GM19328 (cell line): ENCODE results near the gene DCAF6.

Source experiments
- ATAC-seq: cut with Tn5 transposase; IDR thresholded peaks from one replicate; pipeline ENCODE4 v1.9.1; 2021; ENCODE audit warnings: mild to moderate bottlenecking, moderate library complexity; ENCODE audit not compliant: unreplicated experiment

Gene DCAF6

GRCh38 chr1:168082008-168082876 lies 145.8 kb downstream of the DCAF6 start:
- ATAC-seq: peak; percentile 75

- ATAC-seq: no peak
Observed at GRCh38 chr1:168083456-168084325, 147.2 kb downstream of the DCAF6 start.

GRCh38 chr1:168084396-168085231 lies 148.1 kb downstream of the DCAF6 start:
- ATAC-seq: peak; percentile 55

DNA sequence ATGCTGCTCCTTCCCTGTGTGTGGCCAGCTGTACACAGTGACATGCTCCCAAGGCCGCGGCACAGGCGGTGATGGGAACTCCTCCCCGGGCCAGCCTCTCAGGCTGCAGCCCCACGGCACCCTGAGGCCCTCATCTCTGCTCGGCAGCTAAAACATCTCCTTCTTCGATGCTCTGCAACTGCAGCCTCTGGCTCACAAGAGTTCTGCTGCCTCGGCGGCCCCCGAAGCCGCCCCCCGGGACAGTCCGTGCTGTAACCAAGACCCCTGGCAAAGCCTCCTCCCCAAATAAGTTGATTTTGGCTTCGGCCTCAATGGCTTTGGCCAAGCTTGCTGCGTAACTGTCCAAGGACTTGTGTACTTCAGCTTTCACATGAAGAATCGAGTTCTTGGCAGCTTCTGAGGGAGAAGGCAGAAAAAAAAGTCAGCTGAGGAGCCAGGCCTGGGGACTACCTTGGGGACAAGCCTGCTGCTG lies 149.0 kb downstream of the DCAF6 start:
- no peak for ATAC-seq

- no peak for ATAC-seq
Observed at GRCh38 chr1:168086438-168086837, 150.0 kb downstream of the DCAF6 start.

GRCh38 chr1:168087696-168088095 lies 151.2 kb downstream of the DCAF6 start:
- no peak for ATAC-seq

- no peak for ATAC-seq
Observed at GRCh38 chr1:168088511-168089325, 152.2 kb downstream of the DCAF6 start.

DNA sequence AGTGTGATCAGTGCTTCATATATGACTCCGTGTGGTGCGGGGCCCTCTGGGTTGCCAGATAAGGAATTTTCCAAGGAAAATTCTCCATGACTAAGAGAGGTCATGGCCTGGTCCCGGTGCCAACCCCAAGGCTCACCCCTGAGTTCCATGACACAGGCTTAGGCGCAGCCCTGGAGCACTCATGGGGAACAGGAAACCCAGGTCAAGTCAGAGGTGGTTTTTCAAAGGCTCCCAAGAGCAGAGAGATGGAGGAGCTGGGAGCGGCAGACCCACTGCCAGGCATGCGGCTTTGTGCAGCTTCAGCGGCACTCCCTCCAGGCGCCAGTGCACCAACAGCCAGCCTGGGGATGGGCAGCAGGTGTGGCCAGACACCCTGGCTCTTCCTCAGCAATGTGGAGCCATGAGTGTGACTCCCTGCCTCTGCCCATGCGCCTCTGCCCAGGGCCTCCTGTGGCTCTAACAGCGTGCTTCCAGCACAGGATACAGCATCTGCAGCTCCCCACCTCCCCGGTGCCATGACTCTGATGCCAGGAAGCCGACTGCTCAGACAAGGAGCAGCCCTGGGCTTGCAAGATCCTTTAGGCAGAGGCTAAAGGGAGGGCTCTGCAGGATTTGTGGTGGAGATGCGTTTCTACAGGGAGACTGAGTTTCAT lies 153.0 kb downstream of the DCAF6 start:
- ATAC-seq: no peak

DNA sequence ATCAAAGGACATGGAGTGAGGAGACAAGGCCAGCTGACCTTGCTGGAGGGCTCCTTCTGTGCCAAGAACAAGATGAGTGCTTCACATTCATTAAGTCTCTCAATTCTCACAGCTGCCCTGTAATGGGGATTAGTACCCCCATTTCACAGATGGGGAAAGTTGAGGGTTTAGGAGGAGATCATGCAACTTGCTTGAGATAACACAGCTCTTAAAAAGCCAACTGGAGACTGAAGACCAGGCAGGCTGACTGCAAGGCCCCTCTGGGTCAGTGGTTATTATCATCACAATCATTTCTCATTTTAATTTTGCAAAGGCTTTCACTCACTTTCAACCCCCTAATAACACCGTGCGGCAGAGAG lies 153.5 kb downstream of the DCAF6 start:
- no peak for ATAC-seq

DNA sequence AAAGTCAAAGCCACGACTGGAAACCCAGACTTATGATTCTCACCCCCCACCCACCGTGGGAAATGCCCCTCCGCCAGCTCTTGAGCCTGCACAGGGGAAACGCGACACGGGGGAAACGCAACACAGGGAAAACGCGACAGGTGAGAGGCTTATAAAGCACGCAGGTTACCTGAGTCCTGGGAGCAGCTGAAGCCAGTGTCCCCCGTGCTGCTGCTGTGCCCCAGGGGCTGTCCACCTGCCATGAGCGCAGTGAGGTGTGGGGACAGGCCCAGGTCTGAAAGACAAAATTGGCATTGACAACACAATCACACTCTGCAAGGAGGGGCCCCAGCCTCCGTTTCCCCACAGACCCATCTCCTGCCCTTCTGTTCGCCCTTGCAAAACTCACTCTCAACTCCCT lies 153.9 kb downstream of the DCAF6 start:
- ATAC-seq: no peak

- ATAC-seq: no peak
Observed at GRCh38 chr1:168091063-168091462, 154.6 kb downstream of the DCAF6 start.

DNA sequence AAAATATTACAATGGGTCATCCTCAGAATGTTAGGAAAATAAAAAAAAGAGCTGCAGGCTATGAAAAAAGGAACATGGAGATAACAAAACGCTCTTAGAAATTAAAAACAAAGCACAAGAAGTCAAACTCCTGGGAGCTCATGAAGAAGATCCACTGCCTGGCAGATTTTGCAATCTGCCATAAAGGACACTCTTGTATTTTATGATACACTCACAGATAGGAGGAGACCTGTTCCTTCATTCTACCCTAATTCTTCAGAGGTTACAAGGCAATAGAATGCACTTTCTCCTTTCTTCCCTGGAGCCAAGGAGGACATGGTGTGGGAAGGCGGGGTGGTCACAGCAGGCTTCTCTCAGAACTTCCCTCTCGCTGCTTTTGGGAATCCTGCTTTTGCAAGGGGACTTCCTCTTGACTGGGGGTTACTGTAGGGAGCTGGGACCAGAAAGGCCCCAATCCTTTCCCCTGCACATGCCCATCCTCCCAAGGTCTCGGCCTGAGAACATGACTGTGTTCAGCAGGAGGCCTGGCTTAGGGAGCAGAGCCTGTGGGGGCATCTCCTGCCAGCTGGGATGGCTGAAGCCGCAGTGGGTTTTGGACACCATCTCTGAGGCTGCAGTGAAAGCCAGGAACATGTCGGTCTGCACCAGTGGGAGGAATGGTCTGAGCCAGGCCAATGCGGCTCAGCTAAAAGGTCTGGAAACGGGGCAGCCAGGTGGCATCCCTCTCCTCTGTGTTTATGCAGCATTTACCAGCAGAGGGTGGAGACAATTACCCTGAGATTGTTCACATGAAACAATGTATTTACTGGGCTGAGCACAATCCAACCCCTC lies 155.5 kb downstream of the DCAF6 start:
- ATAC-seq: no peak

GRCh38 chr1:168092566-168093355 lies 156.3 kb downstream of the DCAF6 start:
- no peak for ATAC-seq

- no peak for ATAC-seq
Observed at GRCh38 chr1:168093616-168094015, 157.1 kb downstream of the DCAF6 start.

DNA sequence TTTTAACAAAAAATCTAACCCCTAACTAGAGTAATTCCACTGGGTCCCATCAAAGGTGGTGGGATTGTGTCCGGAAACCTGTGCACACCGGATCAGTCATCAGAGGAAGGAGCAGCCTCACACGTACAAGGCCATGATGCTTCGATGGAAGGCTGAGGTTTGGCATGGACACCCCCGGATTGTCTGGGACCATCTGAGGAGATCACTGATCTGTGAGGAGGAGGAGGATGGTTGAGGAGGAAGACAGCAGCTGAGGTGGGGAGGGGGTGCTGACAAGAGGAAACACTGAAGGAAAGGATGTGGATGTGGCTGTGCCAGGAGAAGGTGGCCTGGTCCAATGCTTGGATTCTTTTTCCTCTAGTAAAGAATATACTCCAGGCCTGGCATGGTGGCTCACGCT lies 159.0 kb downstream of the DCAF6 start:
- ATAC-seq: no peak

GRCh38 chr1:168096296-168097165 lies 160.0 kb downstream of the DCAF6 start:
- no peak for ATAC-seq

GRCh38 chr1:168097921-168098528 lies 161.5 kb downstream of the DCAF6 start:
- ATAC-seq: no peak
